ENCODE data around the gene ELOVL6. TPM values are rescaled to one million over a fixed set of nuclear protein-coding genes. Genes with fewer than 3 reads are reported as not detected.

ELOVL6 gene
- polyA plus RNA-seq, 1 experiment, result 30.7 TPM

GRCh38 chr4:110104661-110105060 lies 93.8 kb downstream of the ELOVL6 start:
- no peak overlapping the region for H3K27ac ChIP-seq (ENCODE audit: low read depth, low read length)
- H3K9me3 ChIP-seq (ENCODE audit: control insufficient read depth, insufficient read depth, low read length), result no peaks in the 10 kb centered on the region
- no peaks in the 10 kb centered on the region for H3K27me3 ChIP-seq (ENCODE audit: control insufficient read depth, insufficient read depth, low read length)
- no peak overlapping the region for H3K4me3 ChIP-seq (ENCODE audit: low read depth, low read length)
- TF ChIP-seq CTCF (IDR thresholded peaks at IDR 0.05; ENCODE audit: low read depth, low read length), result no peak
- CTCF ChIA-PET, result no interaction called here
- DNase-seq (ENCODE audit: low read depth, low spot score), result no peak
- POLR2A ChIA-PET, result no interaction called here

DNA sequence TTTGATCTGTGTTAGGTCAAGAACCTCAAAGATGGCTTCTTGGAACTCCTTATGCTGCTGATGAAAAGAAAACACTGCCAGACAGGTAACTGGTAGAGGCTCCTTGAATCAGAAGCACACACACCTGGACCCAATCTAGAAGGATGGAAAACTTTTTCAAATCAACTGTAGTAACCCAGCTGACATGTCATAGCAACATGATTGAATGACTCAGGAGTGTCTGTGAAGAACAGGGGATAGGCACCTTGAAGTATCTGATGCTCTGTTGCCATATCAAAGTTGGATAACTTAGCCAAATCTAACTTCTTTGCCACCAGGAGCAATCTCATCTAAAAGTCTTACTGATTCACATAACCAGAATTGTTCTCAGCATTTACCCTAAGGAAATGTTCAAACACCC lies 98.8 kb downstream of the ELOVL6 start:
- DNase-seq (ENCODE audit: low read depth, low spot score), result no peak
- Histone ChIP-seq H3K27ac (ENCODE audit: low read depth, low read length) (no peak overlapping the region), H3K9me3 (ENCODE audit: control insufficient read depth, insufficient read depth, low read length) (no peaks in the 10 kb centered on the region), H3K4me3 (ENCODE audit: low read depth, low read length) (no peak overlapping the region), H3K27me3 (ENCODE audit: control insufficient read depth, insufficient read depth, low read length) (no peaks in the 10 kb centered on the region)
- ChIA-PET POLR2A (no interaction called here), CTCF (no interaction called here)
- no peak for TF ChIP-seq CTCF (IDR thresholded peaks at IDR 0.05; ENCODE audit: low read depth, low read length)

DNA sequence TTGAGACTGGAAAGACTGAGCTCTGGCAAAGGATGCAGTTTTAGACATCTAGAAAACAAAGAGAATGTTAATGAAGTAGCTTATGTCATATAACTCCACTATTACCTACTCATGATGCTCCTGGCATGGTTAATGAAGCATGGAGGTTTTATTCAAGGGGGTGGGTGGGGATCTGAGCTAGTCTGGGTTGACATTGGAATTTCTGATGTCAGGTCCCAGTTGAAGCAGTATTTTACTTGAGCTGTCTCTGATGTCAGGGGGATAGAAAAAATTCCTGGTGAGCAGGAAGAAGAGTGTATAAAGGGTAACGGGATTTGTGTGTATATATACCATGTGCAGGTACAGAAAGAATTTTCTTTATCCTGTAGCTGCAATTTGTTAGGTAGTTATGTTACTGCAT lies 102.0 kb downstream of the ELOVL6 start:
- Histone ChIP-seq H3K27me3 (ENCODE audit: control insufficient read depth, insufficient read depth, low read length) (no peaks in the 10 kb centered on the region), H3K9me3 (ENCODE audit: control insufficient read depth, insufficient read depth, low read length) (no peaks in the 10 kb centered on the region), H3K27ac (ENCODE audit: low read depth, low read length) (no peak overlapping the region), H3K4me3 (ENCODE audit: low read depth, low read length) (no peak overlapping the region)
- CTCF ChIA-PET, result interaction anchor here (1.0 kb wide), 1 partner anchor 47 kb away, joined by 6 read pairs; no protein-coding TSS in a partner anchor
- POLR2A ChIA-PET, result no interaction called here
- no peak for TF ChIP-seq CTCF (IDR thresholded peaks at IDR 0.05; ENCODE audit: low read depth, low read length)
- no peak for DNase-seq (ENCODE audit: low read depth, low spot score)

GRCh38 chr4:110092646-110093045 lies 105.8 kb downstream of the ELOVL6 start:
- no peak for DNase-seq (ENCODE audit: low read depth, low spot score)
- POLR2A ChIA-PET, result no interaction called here
- H3K27ac ChIP-seq (ENCODE audit: low read depth, low read length), result no peak overlapping the region
- no peaks in the 10 kb centered on the region for H3K9me3 ChIP-seq (ENCODE audit: control insufficient read depth, insufficient read depth, low read length)
- no peak for TF ChIP-seq CTCF (IDR thresholded peaks at IDR 0.05; ENCODE audit: low read depth, low read length)
- CTCF ChIA-PET, result interaction anchor here (0.8 kb wide), 1 partner anchor 43 kb away, joined by 3 read pairs; no protein-coding TSS in a partner anchor
- H3K27me3 ChIP-seq (ENCODE audit: control insufficient read depth, insufficient read depth, low read length), result no peaks in the 10 kb centered on the region
- no peak overlapping the region for H3K4me3 ChIP-seq (ENCODE audit: low read depth, low read length)

DNA sequence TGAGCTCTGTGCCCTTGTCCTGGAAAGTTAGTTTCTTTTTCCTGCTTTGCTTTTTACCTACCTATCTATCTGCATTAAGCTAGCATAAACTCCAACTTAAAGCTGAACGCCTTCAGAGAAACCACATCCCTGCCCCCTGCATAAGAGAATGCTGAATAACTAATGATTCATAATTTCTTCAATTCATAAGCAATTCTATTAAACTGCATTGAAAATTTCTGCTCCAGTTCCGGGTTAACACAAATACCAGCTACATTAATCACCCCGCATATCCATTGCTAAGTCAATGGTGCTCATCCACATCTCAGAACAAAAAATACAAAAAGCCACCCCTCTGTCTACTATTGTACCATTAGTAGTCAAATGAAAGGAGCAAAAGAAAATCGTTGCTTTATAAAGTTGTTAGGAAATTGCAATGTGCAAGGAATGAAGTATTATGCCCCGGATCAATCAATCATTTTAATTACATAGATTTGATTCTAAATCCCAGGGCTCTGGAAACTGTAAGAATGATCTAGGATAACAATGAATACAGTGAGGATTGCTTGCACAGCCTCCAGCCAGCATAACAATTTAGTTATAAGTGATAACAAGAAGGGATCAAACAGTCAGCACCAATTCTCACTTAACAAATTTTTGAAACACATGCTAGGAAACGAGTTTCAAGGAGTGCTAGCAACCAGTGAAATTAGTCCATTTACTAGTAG lies 106.8 kb downstream of the ELOVL6 start:
- H3K4me3 ChIP-seq (ENCODE audit: low read depth, low read length), result peak overlapping the region; percentile 11; the same call in 1 of the 2 replicates
- H3K27me3 ChIP-seq (ENCODE audit: control insufficient read depth, insufficient read depth, low read length), result no peaks in the 10 kb centered on the region
- no peaks in the 10 kb centered on the region for H3K9me3 ChIP-seq (ENCODE audit: control insufficient read depth, insufficient read depth, low read length)
- DNase-seq (ENCODE audit: low read depth, low spot score), result peak; percentile 36
- no peak for TF ChIP-seq CTCF (IDR thresholded peaks at IDR 0.05; ENCODE audit: low read depth, low read length)
- CTCF ChIA-PET, result interaction anchor here (0.8 to 1.9 kb wide), 2 partner anchors 42 to 419 kb away, joined by 3 to 6 read pairs; no protein-coding TSS in a partner anchor
- POLR2A ChIA-PET, result no interaction called here
- H3K27ac ChIP-seq (ENCODE audit: low read depth, low read length), result peak overlapping the region; percentile 11

Measured in AG04450 (cell line).